ENCODE results near the gene ARRB2. TPM values are rescaled to one million over a fixed set of nuclear protein-coding genes. Genes with fewer than 3 reads are reported as not detected.

ARRB2 gene
- total and polyA plus RNA-seq, 2 experiments from 2014 or later: 37.3 to 45.0 TPM

DNA sequence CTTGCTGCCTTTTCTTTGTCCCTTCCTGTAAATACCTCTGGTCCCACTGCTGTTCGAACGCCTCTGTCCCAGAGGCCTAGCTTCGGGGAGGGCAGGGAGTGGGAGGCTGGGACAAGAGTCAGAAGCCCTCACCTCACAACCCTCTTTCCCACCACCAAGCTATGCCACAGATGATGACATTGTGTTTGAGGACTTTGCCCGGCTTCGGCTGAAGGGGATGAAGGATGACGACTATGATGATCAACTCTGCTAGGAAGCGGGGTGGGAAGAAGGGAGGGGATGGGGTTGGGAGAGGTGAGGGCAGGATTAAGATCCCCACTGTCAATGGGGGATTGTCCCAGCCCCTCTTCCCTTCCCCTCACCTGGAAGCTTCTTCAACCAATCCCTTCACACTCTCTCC is 10.4 kb downstream of the ARRB2 start:
- no peaks in the 10 kb centered on the region for H3K9me2 ChIP-seq (ENCODE audit: insufficient read depth)
- H3K27ac Mint-ChIP-seq: no peak overlapping the region
- no peaks in the 10 kb centered on the region; the same call in 2 of the 3 replicates for H3K4me1 Mint-ChIP-seq
- no peak overlapping the region for H3K27ac ChIP-seq (ENCODE audit: low read depth)
- H3F3A ChIP-seq (replicated peaks; ENCODE audit: low read depth): no peaks in the 10 kb centered on the region
- H3K4me3 Mint-ChIP-seq: no peak overlapping the region
- H3K27me3 ChIP-seq (ENCODE audit: insufficient read depth): no peaks in the 10 kb centered on the region
- H3K36me3 ChIP-seq (ENCODE audit: insufficient read depth): no peaks in the 10 kb centered on the region; the same call in 1 of the 2 replicates
- no peak overlapping the region for H3K4me3 ChIP-seq
- peaks cover 31% of the 10 kb centered on the region for H3K36me3 Mint-ChIP-seq (ENCODE audit: low read depth)
- no peaks in the 10 kb centered on the region for H3K4me1 ChIP-seq (ENCODE audit: insufficient read depth)
- H3K79me2 ChIP-seq (replicated peaks; ENCODE audit: insufficient read depth): no peaks in the 10 kb centered on the region
- TF ChIP-seq JUNB (IDR thresholded peaks at IDR 0.05; ENCODE audit: unreplicated experiment) (no peak), STAT1 (IDR thresholded peaks at IDR 0.05; ENCODE audit: unreplicated experiment) (no peak)
- DNase-seq (ENCODE audit: low spot score) (no peak), ATAC-seq (no peak)
- H3K4me2 ChIP-seq: no peak overlapping the region
- no peak overlapping the region for H2AFZ ChIP-seq
- H3K27me3 Mint-ChIP-seq (ENCODE audit: insufficient read depth, low read depth, poor library complexity): peaks cover 17% of the 10 kb centered on the region
- H3K9me3 Mint-ChIP-seq: no peaks in the 10 kb centered on the region
- H4K20me1 ChIP-seq (replicated peaks; ENCODE audit: insufficient read depth): no peaks in the 10 kb centered on the region; the same call in 1 of the 2 replicates

DNA sequence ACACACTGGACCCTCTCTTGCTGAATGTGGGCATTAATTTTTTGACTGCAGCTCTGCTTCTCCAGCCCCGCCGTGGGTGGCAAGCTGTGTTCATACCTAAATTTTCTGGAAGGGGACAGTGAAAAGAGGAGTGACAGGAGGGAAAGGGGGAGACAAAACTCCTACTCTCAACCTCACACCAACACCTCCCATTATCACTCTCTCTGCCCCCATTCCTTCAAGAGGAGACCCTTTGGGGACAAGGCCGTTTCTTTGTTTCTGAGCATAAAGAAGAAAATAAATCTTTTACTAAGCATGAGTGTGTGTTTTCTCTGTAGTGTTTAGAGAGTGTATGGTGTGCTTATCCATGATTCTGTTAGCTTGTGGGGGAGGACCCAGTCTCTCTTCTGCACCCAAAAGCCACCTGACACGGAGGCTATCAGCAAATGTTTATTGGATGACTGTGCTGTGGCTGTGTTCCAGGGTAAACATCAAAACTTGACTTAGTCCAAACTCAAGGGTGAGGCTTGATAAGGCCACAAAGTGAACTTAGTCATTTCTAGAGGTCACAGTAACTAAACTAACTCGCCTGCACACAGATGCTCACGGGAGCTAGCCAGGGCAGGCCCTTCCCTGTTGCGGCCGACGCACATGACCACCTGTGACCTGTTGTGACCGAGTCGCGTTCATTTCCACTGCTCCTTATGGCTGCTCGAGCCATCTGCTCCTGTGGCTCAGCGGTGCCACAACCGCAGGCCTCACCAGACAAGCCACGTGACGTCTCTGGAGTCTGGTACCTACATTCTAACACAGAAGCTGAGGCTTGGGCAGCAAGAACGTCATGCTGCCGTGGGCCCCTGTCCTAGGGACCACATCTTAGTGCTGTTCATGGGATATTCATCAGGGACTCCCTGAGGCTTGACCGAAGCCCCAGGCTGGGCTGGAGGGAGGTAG is 11.0 kb downstream of the ARRB2 start:
- H3K27ac Mint-ChIP-seq: no peak overlapping the region
- Histone ChIP-seq H3K36me3 (ENCODE audit: insufficient read depth) (no peaks in the 10 kb centered on the region; the same call in 1 of the 2 replicates), H3K9me2 (ENCODE audit: insufficient read depth) (no peaks in the 10 kb centered on the region), H3F3A (replicated peaks; ENCODE audit: low read depth) (no peaks in the 10 kb centered on the region), H3K27me3 (ENCODE audit: insufficient read depth) (no peaks in the 10 kb centered on the region), H3K4me2 (no peak overlapping the region), H3K79me2 (replicated peaks; ENCODE audit: insufficient read depth) (no peaks in the 10 kb centered on the region), H3K27ac (ENCODE audit: low read depth) (no peak overlapping the region), H3K4me1 (ENCODE audit: insufficient read depth) (no peaks in the 10 kb centered on the region), H2AFZ (no peak overlapping the region), H4K20me1 (replicated peaks; ENCODE audit: insufficient read depth) (no peaks in the 10 kb centered on the region; the same call in 1 of the 2 replicates), H3K4me3 (no peak overlapping the region)
- no peaks in the 10 kb centered on the region for H3K9me3 Mint-ChIP-seq
- no peak overlapping the region for H3K4me3 Mint-ChIP-seq
- DNase-seq (ENCODE audit: low spot score) (no peak), ATAC-seq (no peak)
- peaks cover 30% of the 10 kb centered on the region for H3K36me3 Mint-ChIP-seq (ENCODE audit: low read depth)
- H3K27me3 Mint-ChIP-seq (ENCODE audit: insufficient read depth, low read depth, poor library complexity): peaks cover 19% of the 10 kb centered on the region
- H3K4me1 Mint-ChIP-seq: no peaks in the 10 kb centered on the region; the same call in 2 of the 3 replicates
- TF ChIP-seq NANOG (IDR thresholded peaks at IDR 0.05; ENCODE audit: borderline replicate concordance) (no peak), ZNF114 (CRISPR knock-in tag; IDR thresholded peaks at IDR 0.05) (no peak), EZH2phosphoT487 (IDR thresholded peaks at IDR 0.05; ENCODE audit: unreplicated experiment) (no peak), JUNB (IDR thresholded peaks at IDR 0.05; ENCODE audit: unreplicated experiment) (no peak), STAT1 (IDR thresholded peaks at IDR 0.05; ENCODE audit: unreplicated experiment) (no peak), ZNF331 (CRISPR knock-in tag; IDR thresholded peaks at IDR 0.05; ENCODE audit: low read depth) (no peak), CREB1 (CRISPR knock-in tag; IDR thresholded peaks at IDR 0.05; ENCODE audit: low read depth) (no peak), POLR2AphosphoS5 (IDR thresholded peaks at IDR 0.05; ENCODE audit: low read depth) (no peak)
- TF ChIP-seq, protein P1, sequence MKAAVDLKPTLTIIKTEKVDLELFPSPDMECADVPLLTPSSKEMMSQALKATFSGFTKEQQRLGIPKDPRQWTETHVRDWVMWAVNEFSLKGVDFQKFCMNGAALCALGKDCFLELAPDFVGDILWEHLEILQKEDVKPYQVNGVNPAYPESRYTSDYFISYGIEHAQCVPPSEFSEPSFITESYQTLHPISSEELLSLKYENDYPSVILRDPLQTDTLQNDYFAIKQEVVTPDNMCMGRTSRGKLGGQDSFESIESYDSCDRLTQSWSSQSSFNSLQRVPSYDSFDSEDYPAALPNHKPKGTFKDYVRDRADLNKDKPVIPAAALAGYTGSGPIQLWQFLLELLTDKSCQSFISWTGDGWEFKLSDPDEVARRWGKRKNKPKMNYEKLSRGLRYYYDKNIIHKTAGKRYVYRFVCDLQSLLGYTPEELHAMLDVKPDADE (IDR thresholded peaks at IDR 0.05): no peak
- TF ChIP-seq, protein P2, sequence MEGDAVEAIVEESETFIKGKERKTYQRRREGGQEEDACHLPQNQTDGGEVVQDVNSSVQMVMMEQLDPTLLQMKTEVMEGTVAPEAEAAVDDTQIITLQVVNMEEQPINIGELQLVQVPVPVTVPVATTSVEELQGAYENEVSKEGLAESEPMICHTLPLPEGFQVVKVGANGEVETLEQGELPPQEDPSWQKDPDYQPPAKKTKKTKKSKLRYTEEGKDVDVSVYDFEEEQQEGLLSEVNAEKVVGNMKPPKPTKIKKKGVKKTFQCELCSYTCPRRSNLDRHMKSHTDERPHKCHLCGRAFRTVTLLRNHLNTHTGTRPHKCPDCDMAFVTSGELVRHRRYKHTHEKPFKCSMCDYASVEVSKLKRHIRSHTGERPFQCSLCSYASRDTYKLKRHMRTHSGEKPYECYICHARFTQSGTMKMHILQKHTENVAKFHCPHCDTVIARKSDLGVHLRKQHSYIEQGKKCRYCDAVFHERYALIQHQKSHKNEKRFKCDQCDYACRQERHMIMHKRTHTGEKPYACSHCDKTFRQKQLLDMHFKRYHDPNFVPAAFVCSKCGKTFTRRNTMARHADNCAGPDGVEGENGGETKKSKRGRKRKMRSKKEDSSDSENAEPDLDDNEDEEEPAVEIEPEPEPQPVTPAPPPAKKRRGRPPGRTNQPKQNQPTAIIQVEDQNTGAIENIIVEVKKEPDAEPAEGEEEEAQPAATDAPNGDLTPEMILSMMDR (conservative IDR thresholded peaks at IDR 0.05; ENCODE audit: low read depth in 2 of 2): no peak
- TF ChIP-seq, protein P3, sequence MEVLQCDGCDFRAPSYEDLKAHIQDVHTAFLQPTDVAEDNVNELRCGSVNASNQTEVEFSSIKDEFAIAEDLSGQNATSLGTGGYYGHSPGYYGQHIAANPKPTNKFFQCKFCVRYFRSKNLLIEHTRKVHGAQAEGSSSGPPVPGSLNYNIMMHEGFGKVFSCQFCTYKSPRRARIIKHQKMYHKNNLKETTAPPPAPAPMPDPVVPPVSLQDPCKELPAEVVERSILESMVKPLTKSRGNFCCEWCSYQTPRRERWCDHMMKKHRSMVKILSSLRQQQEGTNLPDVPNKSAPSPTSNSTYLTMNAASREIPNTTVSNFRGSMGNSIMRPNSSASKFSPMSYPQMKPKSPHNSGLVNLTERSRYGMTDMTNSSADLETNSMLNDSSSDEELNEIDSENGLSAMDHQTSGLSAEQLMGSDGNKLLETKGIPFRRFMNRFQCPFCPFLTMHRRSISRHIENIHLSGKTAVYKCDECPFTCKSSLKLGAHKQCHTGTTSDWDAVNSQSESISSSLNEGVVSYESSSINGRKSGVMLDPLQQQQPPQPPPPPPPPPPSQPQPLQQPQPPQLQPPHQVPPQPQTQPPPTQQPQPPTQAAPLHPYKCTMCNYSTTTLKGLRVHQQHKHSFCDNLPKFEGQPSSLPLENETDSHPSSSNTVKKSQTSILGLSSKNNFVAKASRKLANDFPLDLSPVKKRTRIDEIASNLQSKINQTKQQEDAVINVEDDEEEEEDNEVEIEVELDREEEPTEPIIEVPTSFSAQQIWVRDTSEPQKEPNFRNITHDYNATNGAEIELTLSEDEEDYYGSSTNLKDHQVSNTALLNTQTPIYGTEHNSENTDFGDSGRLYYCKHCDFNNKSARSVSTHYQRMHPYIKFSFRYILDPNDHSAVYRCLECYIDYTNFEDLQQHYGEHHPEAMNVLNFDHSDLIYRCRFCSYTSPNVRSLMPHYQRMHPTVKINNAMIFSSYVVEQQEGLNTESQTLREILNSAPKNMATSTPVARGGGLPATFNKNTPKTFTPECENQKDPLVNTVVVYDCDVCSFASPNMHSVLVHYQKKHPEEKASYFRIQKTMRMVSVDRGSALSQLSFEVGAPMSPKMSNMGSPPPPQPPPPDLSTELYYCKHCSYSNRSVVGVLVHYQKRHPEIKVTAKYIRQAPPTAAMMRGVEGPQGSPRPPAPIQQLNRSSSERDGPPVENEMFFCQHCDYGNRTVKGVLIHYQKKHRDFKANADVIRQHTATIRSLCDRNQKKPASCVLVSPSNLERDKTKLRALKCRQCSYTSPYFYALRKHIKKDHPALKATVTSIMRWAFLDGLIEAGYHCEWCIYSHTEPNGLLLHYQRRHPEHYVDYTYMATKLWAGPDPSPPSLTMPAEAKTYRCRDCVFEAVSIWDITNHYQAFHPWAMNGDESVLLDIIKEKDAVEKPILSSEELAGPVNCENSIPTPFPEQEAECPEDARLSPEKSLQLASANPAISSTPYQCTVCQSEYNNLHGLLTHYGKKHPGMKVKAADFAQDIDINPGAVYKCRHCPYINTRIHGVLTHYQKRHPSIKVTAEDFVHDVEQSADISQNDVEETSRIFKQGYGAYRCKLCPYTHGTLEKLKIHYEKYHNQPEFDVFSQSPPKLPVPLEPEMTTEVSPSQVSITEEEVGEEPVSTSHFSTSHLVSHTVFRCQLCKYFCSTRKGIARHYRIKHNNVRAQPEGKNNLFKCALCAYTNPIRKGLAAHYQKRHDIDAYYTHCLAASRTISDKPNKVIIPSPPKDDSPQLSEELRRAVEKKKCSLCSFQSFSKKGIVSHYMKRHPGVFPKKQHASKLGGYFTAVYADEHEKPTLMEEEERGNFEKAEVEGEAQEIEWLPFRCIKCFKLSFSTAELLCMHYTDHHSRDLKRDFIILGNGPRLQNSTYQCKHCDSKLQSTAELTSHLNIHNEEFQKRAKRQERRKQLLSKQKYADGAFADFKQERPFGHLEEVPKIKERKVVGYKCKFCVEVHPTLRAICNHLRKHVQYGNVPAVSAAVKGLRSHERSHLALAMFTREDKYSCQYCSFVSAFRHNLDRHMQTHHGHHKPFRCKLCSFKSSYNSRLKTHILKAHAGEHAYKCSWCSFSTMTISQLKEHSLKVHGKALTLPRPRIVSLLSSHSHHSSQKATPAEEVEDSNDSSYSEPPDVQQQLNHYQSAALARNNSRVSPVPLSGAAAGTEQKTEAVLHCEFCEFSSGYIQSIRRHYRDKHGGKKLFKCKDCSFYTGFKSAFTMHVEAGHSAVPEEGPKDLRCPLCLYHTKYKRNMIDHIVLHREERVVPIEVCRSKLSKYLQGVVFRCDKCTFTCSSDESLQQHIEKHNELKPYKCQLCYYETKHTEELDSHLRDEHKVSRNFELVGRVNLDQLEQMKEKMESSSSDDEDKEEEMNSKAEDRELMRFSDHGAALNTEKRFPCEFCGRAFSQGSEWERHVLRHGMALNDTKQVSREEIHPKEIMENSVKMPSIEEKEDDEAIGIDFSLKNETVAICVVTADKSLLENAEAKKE (CRISPR knock-in tag; IDR thresholded peaks at IDR 0.05): no peak
